Measurements from ENCODE around the gene SLAMF7. TPM values are rescaled to one million over a fixed set of nuclear protein-coding genes. Genes with fewer than 3 reads are reported as not detected.

Gene SLAMF7
- total RNA-seq, 4 donors from 2014 or later = 0.91 to 8.0 (median 4.5) TPM

- H3K4me3 ChIP-seq (ENCODE audit: low read depth, poor library complexity, severe bottlenecking) = no peak overlapping the region
- 84 to 88% methylated on average over 2 of the region's 2 CpGs for whole genome bisulfite sequencing, 2 donors
- no peak for DNase-seq (ENCODE audit: low spot score in 2 of 2)
- TF ChIP-seq POLR2A (IDR thresholded peaks at IDR 0.05) (no peak), CTCF (IDR thresholded peaks at IDR 0.05) (no peak)
- intact Hi-C loops (cut with DNase I; ENCODE audit: low total_unique reads) = no loop called here
Observed at GRCh38 chr1:160798439-160798838, 59.4 kb downstream of the SLAMF7 start.

- TF ChIP-seq CTCF (IDR thresholded peaks at IDR 0.05) = no peak
- no peak for TF ChIP-seq POLR2A (IDR thresholded peaks at IDR 0.05)
Observed at GRCh38 chr1:160799641-160800040, 60.6 kb downstream of the SLAMF7 start.

GRCh38 chr1:160800142-160800541 is 61.1 kb downstream of the SLAMF7 start:
- DNase-seq (ENCODE audit: low spot score in 2 of 2) = no peak
- intact Hi-C loops (cut with DNase I; ENCODE audit: low total_unique reads) = no loop called here
- 89 to 94% methylated on average over 1 of the region's 1 CpG for WGBS, 2 donors
- no peak for TF ChIP-seq POLR2A (IDR thresholded peaks at IDR 0.05)
- TF ChIP-seq CTCF (IDR thresholded peaks at IDR 0.05) = no peak
- H3K4me3 ChIP-seq (ENCODE audit: low read depth, poor library complexity, severe bottlenecking) = no peak overlapping the region

More at GRCh38 chr1:160799641-160800040, 60.6 kb downstream of the SLAMF7 start:
- DNase-seq (ENCODE audit: low spot score in 2 of 2) = no peak
- 84 to 86% methylated on average over 5 of the region's 5 CpGs for WGBS, 2 donors
- intact Hi-C loops (cut with DNase I; ENCODE audit: low total_unique reads) = no loop called here
- H3K4me3 ChIP-seq (ENCODE audit: low read depth, poor library complexity, severe bottlenecking) = no peak overlapping the region

GRCh38 chr1:160800645-160801408 is 61.8 kb downstream of the SLAMF7 start:
- no peak for DNase-seq (ENCODE audit: low spot score in 2 of 2)
- intact Hi-C loops (cut with DNase I; ENCODE audit: low total_unique reads) = no loop called here
- no peak overlapping the region for H3K4me3 ChIP-seq (ENCODE audit: low read depth, poor library complexity, severe bottlenecking)
- no peak for TF ChIP-seq CTCF (IDR thresholded peaks at IDR 0.05)
- no peak for TF ChIP-seq POLR2A (IDR thresholded peaks at IDR 0.05)
- WGBS, 2 donors = 53 to 69% methylated on average over 4 of the region's 4 CpGs

GRCh38 chr1:160801836-160802580 is 63.0 kb downstream of the SLAMF7 start:
- no peak for DNase-seq (ENCODE audit: low spot score in 2 of 2)
- WGBS, 2 donors = 92 to 95% methylated on average over 39 to 42 of the region's 43 CpGs
- no peak overlapping the region for H3K4me3 ChIP-seq (ENCODE audit: low read depth, poor library complexity, severe bottlenecking)
- no peak for TF ChIP-seq POLR2A (IDR thresholded peaks at IDR 0.05)
- TF ChIP-seq CTCF (IDR thresholded peaks at IDR 0.05) = no peak
- intact Hi-C loops (cut with DNase I; ENCODE audit: low total_unique reads) = no loop called here

Other genes starting within 250 kb of the SLAMF7 start
- 1 to 10 TPM in 2 of 4 donors, under 1 TPM in 2; 0.23 to 2.7 (median 1.1) TPM for gene SLAMF6, start 216.0 kb upstream of the SLAMF7 start, total RNA-seq
- 1 to 10 TPM; 1.7 to 3.9 (median 2.0) TPM for gene CD84, start 159.8 kb upstream of the SLAMF7 start, total RNA-seq
- gene SLAMF1, start 92.2 kb upstream of the SLAMF7 start, total RNA-seq = 1 to 10 TPM in 2 of 4 donors, under 1 TPM in 1, not detected in 1; 0.42 to 7.1 (median 4.4) TPM
- gene CD48, start 27.4 kb upstream of the SLAMF7 start, total RNA-seq = 1 to 10 TPM in 3 of 4 donors, under 1 TPM in 1; 0.53 to 4.3 (median 1.5) TPM
- gene LY9, start 56.9 kb downstream of the SLAMF7 start, total RNA-seq = 1 to 10 TPM in 2 of 4 donors, under 1 TPM in 2; 0.23 to 1.6 (median 0.84) TPM
- gene CD244, start 123.6 kb downstream of the SLAMF7 start, total RNA-seq = under 1 TPM in 3 of 4 donors, not detected in 1; 0.25 to 0.63 (median 0.34) TPM
- not detected for gene ITLN1, start 145.9 kb downstream of the SLAMF7 start, total RNA-seq
- 1 to 10 TPM in 2 of 4 donors, not detected in 2; 1.0 to 1.2 TPM for gene ITLN2, start 215.6 kb downstream of the SLAMF7 start, total RNA-seq